KBM-7 (cell line): Measurements from ENCODE around the gene NPY5R.

Experiments
- DNase-seq: peaks from one replicate; pipeline ENCODE4 v3.0.0-alpha.2; 2015
- in situ Hi-C: fragments of 300-500 bp; cut with MboI; formaldehyde crosslinking; loops from 2 replicates; pipeline ENCODE4 v1.14.3; 2020; ENCODE audit warnings: low sequenced_read_pairs, low pct_unique_long_range_greater_than_20kb, mixed read lengths

NPY5R gene

DNA sequence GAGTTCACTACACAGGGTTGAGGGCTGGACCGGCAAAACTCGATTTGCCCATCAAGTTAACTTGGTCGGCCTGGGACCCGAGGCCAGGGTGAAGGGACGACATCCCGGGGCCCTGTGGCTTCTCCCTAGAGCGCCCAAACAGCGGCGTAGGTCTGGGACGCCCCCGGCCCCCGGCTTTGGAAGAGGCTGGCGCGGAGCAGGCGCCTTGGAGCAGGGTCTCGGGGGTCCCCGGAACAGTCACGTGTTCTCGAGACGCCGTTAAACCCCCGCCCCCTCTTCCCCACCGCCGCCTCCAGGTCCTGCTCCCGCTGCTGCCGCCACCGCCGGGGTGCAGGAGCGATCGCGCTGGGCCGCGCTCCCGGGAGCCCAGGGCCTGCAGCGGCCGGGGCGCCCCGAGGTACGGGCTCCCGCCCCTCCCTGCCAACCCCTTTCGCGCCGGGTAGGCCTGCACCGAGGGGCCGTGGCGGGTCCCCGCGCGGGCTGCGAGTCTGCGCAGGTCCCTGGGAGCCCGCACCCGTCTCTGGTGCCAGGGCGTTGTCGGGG is at the start of gene NPY5R:
TSS of gene NPY5R (plus strand) at position 289 of the 543 bp plus-strand sequence. CDS start 6,382 bp downstream, outside the sequence.
- DNase-seq = no peak
- in situ Hi-C loops = no loop called here

DNA sequence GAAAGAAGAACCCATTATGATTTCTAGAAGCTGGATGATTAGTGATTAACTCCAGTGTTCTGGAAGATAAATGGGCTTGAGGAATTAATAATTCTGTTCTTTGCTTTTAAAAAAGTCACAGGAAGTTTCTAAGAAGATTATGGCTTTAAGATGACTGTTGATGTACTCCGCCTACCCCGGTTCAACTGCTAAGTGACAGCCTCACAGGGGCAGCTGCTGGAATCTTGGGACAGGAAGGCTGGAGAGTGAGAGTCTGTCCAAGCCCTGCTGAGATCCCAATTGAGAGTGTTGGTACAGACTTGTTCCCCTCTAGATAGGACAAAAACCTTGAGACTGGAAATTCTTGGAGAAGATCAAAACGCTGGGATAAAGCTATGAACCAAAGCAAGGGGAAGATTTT is 48.6 kb upstream of the NPY5R start:
- DNase-seq = no peak
- in situ Hi-C loops = no loop called here

DNA sequence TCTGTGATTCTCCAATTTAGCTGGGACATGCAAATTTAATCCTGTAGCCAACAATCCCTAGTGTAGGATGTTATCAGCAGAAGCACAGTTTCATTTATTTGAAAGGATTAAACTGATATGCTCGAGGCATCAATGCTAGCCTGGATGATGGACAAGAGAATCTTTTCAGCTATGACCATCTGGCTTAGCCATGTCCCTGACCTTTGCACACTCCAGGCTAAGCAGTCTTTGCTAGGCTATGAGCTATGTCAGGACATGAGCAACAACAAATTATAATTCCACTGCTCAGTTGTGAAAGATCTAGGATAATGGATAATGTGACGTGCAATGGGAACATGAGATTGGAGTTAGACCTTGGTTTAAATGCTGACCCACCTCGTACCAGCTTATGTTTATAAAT is 43.2 kb upstream of the NPY5R start:
- in situ Hi-C loops = no loop called here
- DNase-seq = no peak

DNA sequence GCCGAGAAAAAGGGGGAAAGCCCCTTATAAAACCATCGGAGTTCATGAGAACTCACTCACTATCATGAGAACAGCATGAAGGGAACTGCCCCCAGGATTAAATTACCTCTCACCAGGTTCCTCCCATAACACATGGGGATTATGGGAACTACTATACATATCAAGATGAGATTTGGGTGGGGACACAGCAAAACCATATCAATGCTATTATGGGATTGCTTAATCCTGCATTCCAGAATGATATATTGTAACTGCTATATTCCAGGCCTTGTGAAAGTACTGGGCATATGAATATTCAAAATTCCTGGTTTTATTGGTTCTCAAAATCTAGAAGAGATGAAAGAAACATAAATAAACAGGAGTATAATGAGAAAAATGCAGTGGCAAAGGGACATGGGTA is 40.6 kb upstream of the NPY5R start:
- in situ Hi-C loops = no loop called here

DNA sequence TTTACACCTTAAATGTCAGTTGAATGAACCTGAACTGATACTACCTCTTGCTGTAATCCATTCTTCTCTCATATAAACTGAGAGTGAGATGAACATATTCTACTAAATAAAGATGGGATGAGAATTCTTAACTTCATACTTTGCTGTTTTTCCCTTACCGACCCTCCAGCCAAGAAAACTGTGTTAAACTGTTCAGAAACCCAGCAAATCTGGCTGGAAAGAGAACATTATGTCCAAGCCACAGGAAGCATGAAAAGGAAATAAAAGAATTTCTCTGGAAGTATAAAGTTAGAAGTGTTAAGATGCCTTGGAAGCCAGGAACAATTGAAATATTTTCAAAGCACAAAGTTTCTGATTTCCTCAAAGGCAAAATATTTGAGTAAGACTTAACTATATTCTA is 34.2 kb upstream of the NPY5R start:
- in situ Hi-C loops = no loop called here
- DNase-seq = no peak

More for the DNA sequence above, 40.6 kb upstream of the NPY5R start:
- DNase-seq = no peak

DNA sequence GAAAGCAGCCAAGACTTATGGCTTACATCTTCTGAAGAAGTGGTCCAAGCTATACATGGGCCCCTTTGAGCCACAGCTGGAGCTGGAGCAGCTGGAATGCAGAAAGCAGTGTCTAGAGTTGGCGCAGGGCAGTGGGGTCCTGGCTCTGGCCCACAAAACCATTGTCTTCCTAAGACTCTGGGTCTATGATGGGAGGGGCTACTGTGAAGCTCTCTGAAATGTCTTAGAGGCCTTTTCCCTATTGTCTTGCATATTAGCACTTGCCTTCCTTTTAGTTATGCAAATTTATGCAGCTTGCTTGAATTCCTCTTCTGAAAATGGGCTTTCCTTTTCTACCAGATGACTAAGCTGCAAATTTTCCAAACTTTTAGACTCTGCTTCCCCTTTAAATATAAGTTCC is 26.6 kb upstream of the NPY5R start:
- DNase-seq = no peak
- in situ Hi-C loops = no loop called here

DNA sequence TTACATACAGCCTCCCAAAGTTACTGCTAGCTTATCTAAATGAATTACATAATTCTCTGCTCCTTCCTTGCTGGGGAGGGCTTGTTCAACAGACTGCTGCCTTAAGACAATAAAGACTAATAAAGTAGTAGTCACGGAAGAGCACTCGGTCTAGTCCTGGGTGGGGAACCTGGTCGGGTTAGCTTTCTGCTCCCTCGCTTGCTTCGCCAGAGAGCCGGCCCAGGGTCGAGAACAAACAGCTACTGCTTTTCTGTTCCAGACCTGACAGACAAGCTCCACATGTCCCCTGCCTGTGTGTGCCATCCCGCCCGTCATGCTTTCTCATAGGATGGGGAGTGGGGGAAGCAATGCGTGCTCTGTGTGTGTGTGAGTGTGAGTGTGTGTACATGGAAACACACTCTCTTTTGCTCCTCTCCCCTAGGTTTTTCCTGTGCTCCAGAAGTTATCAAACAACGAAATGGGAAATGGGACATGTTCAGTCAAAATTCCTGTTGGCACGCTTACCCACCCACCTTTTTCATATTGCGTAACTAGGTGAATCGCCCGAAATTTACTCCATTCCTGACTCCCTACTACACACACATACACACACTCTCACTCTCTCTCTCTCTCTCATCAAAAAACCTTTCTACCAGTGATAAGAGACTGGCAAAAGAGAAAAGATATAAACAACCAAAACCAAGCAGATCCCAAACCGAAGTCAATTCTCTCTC is 12.6 kb upstream of the NPY5R start:
- in situ Hi-C loops = no loop called here
- DNase-seq = no peak

DNA sequence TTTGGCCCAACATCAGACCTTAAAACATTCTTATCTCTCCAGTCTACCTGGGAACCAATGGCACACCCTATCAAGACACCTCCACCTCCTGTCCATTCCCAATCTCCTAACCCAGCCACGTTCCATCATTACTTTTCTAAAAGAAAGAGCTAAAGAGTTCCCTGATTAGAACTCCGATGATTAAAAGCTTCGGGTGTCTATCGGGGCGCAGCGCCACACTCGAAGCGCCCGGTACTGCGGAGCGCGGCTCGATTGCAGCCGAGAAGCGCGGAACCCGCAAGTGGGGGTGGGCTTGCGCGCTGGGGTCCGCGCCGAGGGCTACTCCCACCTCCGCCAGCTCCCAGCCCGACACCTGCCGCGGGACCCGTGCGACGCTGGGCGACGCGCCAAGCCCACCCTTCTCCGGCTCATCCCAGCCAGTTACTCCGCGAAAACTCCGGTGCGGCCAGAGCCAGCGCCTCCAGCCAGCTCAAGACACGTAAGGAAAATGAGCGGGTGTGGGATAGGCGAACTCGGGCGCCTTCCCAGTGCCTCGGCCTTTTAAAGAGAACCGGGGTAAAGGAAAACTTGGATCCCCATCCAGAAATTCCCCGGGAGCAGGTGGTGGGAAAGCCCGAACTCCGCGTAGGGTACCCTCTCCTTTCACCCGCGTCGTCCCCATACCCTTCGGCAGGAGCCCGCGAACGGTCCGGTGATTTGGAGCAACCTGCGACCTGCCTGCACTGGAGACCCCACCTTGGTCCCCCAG is 11.9 kb upstream of the NPY5R start:
- no peak for DNase-seq
- in situ Hi-C loops = no loop called here

DNA sequence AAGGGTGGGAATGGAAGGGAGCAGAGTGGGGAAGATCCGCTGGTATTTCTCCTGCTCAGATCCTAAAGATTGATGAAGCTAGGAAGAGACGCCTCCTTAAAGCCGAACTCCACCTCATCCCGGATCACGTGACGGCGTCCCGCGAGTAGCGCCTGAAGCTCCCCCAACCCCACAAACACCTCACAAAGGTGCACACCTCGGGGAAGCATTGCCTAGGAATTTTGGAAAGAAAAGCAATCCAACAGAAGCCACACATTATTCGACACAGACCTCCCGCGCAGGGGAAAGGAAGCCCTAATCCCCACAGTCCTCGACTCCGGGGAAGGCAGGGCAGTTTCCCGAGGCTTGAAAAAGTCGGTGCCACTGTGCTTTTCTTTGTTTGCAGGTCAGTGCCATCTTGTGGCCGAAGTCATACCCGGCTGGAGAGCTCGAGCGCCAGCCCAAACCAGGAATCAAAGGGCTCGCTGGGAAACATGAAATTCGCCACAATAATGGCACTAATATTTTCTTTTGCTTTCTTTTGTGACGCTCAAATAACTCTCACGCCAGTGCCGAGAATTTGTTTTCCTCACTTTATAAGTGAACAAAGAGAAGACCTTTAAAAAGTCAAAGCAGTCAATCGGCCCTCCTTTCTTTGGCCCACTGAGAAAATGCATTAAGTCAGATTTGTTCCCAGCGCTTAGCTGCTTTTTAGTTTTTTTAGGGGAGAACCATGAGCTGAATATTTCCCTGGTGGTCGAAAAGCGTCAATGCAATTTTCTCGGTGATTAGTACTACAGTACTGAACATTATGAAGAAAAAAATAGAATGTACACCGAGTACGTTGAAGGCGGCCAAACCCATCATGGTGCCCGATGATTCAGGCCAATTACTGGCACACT is 10.9 kb upstream of the NPY5R start, which contains the start of gene NPY1R:
TSS of gene NPY1R (minus strand) at position 71 of the 881 bp plus-strand sequence. CDS start 6,042 bp downstream, outside the sequence.
- in situ Hi-C loops = no loop called here
- DNase-seq = peak; percentile 77

DNA sequence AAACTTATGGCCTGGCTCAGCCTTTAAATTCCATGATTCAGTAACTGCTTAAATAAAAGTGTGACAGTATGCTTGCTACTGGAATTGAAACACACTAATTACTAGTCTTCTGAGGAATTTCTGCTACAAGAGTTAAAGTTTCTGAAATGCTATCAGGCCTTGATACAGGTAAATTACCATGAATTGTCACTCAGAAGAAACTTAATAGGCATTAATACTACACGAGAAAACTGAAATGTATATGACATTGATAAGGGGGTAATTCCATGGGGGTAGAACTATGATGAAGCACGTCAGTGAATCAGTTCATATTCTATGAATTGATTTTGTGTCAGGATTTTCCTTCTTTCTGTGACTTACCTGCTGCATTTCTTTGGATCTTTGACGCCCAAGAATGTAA is 8.3 kb upstream of the NPY5R start:
- in situ Hi-C loops = no loop called here
- DNase-seq = no peak

DNA sequence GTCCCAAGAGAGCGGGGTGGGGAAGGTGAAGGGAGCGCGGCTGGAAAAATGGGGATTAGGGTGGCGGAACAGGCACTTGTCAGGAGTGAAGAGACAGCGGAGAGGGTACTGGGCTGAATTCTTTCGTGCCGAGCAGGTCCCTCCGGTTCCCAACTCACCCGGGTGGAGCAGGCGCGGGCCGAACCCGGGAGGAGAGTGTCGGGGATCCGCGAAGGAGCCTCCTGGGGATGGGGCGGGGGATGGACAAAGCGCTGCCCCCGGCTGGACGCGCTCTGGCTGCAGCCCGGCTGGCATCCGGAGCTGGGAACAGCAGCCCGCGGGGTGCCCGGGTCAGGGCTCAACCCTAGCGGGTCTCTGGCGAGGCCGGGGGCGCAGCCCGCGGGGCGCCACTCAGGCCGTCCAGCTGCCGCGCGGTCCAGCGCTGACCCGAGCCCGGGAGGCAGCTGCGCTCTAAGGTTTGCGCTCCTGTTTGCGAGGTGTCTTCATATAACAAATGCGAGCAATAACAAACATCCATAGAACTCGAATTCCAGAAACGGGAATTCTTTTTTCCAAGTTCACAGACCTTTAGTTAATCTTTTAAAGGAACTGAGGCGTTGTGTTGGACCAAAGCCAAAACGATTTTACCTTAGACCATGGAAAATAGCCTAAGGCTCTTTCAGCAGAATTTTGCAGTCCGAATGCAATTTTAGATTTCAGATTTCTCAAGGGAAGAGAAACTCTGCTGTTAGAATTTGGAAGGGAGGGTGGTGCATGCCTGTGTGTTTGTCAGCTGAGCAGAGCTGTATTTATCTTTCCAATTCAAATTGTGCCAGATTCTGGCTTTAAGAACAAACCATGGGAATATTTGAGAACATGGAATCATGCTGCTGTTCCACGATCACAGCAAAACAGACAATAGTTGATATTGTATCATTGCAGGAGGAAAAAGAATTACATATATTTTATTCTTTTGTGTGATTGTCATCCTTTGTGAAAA is 744 bp downstream of the NPY5R start:
- in situ Hi-C loops = no loop called here

DNA sequence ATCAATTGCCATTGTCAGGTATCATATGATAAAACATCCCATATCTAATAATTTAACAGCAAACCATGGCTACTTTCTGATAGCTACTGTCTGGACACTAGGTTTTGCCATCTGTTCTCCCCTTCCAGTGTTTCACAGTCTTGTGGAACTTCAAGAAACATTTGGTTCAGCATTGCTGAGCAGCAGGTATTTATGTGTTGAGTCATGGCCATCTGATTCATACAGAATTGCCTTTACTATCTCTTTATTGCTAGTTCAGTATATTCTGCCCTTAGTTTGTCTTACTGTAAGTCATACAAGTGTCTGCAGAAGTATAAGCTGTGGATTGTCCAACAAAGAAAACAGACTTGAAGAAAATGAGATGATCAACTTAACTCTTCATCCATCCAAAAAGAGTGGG is 7.0 kb downstream of the NPY5R start:
- no peak for DNase-seq
- in situ Hi-C loops = no loop called here

More for the DNA sequence above, 744 bp downstream of the NPY5R start:
- DNase-seq = no peak

DNA sequence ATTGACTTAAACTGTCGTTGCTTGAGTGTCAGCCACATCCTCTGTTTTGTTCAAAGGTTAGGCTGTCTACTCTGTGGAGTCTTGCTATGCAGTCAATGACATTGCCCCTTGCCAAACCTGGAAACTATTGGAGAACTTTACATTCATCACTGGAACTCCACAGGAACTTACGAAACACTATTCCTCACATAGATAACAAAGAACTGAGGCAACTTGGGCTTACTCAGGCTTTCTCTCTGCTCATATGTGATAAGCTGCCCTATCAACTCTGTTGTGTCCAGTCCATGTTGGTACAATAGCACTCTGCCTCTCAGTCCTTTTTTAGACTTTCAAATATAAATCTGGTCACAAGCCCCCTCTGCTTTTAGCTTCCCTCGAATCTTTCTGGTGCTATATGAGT is 9.4 kb downstream of the NPY5R start:
- in situ Hi-C loops = no loop called here
- no peak for DNase-seq

DNA sequence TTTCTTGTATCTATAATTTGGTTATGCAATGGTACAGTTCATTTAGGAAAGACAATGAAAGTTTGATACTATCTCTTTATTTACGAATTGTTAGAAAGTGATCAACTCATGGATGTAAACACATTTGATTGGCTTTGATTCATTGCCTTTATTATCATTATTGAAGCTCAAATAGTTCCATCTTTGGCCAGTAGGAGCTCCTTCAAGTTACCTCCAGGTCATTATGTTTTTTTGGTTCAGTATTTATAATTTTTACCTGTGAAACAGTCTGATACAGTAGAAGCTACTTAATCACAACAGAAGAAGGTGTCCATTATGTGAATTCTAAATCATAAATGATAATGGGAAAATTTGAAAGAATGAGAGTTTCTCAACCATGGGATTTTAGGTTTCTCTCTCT is 12.4 kb downstream of the NPY5R start:
- DNase-seq = no peak
- in situ Hi-C loops = no loop called here

DNA sequence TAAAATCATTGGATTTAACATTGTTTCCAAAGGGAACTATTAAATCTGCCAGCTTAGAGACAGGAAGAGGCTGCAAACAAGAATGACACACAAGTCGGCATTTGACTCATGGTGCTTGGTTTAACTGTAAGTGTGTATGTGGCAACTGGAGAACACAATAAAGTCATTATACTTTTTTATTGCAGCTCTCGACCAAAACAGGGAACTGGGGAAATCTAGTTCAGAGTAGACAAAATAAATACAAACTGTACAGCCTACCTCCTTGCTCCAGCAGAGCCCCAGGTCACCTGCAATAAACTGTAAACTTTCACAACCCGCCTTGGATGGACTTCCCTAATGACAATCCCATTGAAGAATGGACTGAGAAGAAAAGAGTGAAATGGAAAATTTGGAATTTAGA is 24.0 kb downstream of the NPY5R start:
- in situ Hi-C loops = no loop called here
- DNase-seq = no peak

DNA sequence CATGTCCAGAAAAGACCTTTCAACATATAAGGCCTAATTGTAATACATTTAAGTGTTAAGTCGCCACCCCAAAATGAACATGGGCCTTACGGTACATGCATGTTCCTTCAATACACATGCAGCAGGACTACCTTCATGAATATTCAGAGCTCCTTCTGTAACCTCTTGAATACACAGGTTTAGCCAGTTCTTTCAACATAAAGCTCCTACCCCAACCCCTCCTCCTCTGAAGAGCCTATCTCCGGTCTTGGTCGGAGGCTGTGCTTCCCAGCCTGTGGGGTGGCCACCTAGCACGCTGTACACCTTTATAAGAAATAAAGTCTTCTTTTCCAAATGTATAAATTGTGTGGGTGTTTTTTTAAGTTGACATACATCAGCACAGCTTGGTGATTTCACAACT is 28.3 kb downstream of the NPY5R start:
- DNase-seq = no peak
- in situ Hi-C loops = no loop called here

DNA sequence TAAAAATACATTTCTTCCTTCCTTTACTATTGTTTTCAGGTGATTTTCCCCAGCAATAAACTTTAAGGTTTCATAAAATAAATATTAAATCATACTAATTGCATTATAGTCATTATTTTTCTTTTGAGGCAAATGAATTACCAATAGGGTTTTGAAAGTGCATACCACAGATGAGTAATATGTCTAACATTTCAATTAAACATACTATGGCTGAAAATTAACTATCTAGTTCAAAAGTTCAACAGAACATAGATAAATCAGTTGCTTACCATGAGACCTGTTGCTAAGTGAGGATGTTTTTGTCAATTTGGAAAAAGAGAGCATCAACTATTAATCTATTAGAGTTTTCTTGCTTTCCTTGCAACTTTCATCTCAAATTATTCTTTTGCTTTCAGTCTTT is 35.0 kb downstream of the NPY5R start:
- in situ Hi-C loops = no loop called here
- no peak for DNase-seq

DNA sequence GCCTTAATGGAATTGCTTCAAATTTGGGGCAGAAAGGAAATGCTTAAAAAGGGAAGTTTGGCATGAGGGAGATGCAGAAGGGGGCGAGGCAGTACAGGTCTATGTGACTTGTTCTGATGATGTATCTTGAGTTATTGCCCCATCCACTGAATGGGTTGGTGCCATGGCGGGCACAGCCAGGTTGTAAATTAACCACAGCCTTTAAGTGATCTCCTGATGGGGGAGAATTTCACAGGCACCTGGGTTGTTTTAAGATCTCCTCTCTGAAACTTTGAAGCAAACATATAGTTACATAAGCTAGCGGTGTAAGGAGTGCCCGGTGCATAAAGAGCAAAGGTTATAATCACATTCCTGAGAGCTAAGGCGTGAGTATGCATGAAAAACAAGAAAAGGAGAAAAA is 37.0 kb downstream of the NPY5R start:
- DNase-seq = peak; percentile 42
- in situ Hi-C loops = no loop called here
